Activated naive CD4-positive, alpha-beta T cell treated with anti-CD3 and anti-CD28 coated beads for 36 hours (primary cell): ENCODE results near the gene NAALADL1. TPM values are rescaled to one million over a fixed set of nuclear protein-coding genes. Genes with fewer than 3 reads are reported as not detected.

ENCODE experiments used
- CTCF ChIA-PET: fragments of 350-600 bp; sonication (Branson Sonifier 250); formaldehyde crosslinking; loops from one replicate; lab custom pipeline; 2021; ENCODE audit warnings: antibody characterized with exemption; lab: Charles Lee
- DNase-seq: peaks from one replicate; pipeline ENCODE4 v3.0.0-alpha.2; 2020
- H3K27ac Mint-ChIP-seq: one replicate; pipeline ENCODE4 v1.8.0; 2021; ENCODE audit warnings: mild to moderate bottlenecking, mixed read lengths
- H3K27me3 Mint-ChIP-seq: one replicate; pipeline ENCODE4 v1.8.0; 2021; ENCODE audit warnings: low read depth, mixed read lengths
- H3K36me3 Mint-ChIP-seq: one replicate; pipeline ENCODE4 v1.8.0; 2021; ENCODE audit warnings: low read depth, mixed read lengths
- H3K4me1 Mint-ChIP-seq: one replicate; pipeline ENCODE4 v1.8.0; 2021; ENCODE audit warnings: low read depth, mixed read lengths
- H3K4me3 Mint-ChIP-seq: one replicate; pipeline ENCODE4 v1.8.0; 2021; ENCODE audit warnings: mild to moderate bottlenecking, moderate library complexity, mixed read lengths
- H3K9me3 Mint-ChIP-seq: one replicate; pipeline ENCODE4 v1.8.0; 2021; ENCODE audit warnings: mixed read lengths
- intact Hi-C: fragments of 100-400 bp; cut with micrococcal nuclease; formaldehyde crosslinking; loops from one replicate; pipeline ENCODE4 v1.15.1; 2023
- microRNA-seq: library from miRNA; unstranded; fragments of <30 nt; microRNA quantifications from one replicate; pipeline ENCODE4 v1.2.0, GENCODE V29; 2022; ENCODE audit warnings: borderline microRNAs expressed, borderline replicate concordance
- total RNA-seq, 2 experiments: library from RNA; stranded (reverse); gene quantifications; one replicate each; pipeline ENCODE4 v1.2.3, GENCODE V29; 2021

Gene NAALADL1
- total RNA-seq, 2 experiments from 2014 or later: 8.5 to 10.2 TPM

- H3K27me3 Mint-ChIP-seq: no peaks in the 10 kb centered on the region
- intact Hi-C loops: no loop called here
- H3K36me3 Mint-ChIP-seq: no peaks in the 10 kb centered on the region
- CTCF ChIA-PET: interaction anchor here (1.2 to 1.4 kb wide), 2 partner anchors 10 to 11 kb away, joined by 4 to 6 read pairs; partner anchors contain the start of gene ARL2
- no peak overlapping the region for H3K4me3 Mint-ChIP-seq
- H3K9me3 Mint-ChIP-seq: no peaks in the 10 kb centered on the region
- H3K4me1 Mint-ChIP-seq: peaks cover 5% of the 10 kb centered on the region
- no peak overlapping the region for H3K27ac Mint-ChIP-seq
- DNase-seq: no peak
These were observed 55.1 kb downstream of the NAALADL1 start for GRCh38 chr11:65003282-65003681.

- CTCF ChIA-PET: interaction anchor here (1.2 kb wide), 1 partner anchor 12 kb away, joined by 6 read pairs; the partner anchor contains the start of gene ARL2
These were observed 55.6 kb downstream of the NAALADL1 start for GRCh38 chr11:65002706-65003105.

GRCh38 chr11:64999478-64999877 lies 58.9 kb downstream of the NAALADL1 start:
- CTCF ChIA-PET: interaction anchor here (2.5 kb wide), 1 partner anchor 13 kb away, joined by 9 read pairs; no protein-coding TSS in a partner anchor
- Mint-ChIP-seq H3K9me3 (no peaks in the 10 kb centered on the region), H3K27ac (no peak overlapping the region), H3K27me3 (no peaks in the 10 kb centered on the region), H3K4me3 (no peak overlapping the region), H3K4me1 (peaks cover 7% of the 10 kb centered on the region), H3K36me3 (no peaks in the 10 kb centered on the region)
- no peak for DNase-seq
- intact Hi-C loops: no loop called here

More at GRCh38 chr11:65002706-65003105, 55.6 kb downstream of the NAALADL1 start:
- Mint-ChIP-seq H3K4me3 (no peak overlapping the region), H3K27me3 (no peaks in the 10 kb centered on the region), H3K36me3 (no peaks in the 10 kb centered on the region), H3K9me3 (no peaks in the 10 kb centered on the region), H3K4me1 (peaks cover 7% of the 10 kb centered on the region), H3K27ac (no peak overlapping the region)
- intact Hi-C loops: no loop called here
- no peak for DNase-seq

- H3K4me1 Mint-ChIP-seq: peaks cover 7% of the 10 kb centered on the region
- DNase-seq: no peak
- no peak overlapping the region for H3K27ac Mint-ChIP-seq
- CTCF ChIA-PET: interaction anchor here (1.1 to 2.5 kb wide), 3 partner anchors 14 to 150 kb away, joined by 3 to 9 read pairs (median 3); partner anchors contain the start of gene MAJIN
- H3K27me3 Mint-ChIP-seq: no peaks in the 10 kb centered on the region
- H3K9me3 Mint-ChIP-seq: no peaks in the 10 kb centered on the region
- no peaks in the 10 kb centered on the region for H3K36me3 Mint-ChIP-seq
- intact Hi-C loops: no loop called here
- no peak overlapping the region for H3K4me3 Mint-ChIP-seq
These were observed 59.5 kb downstream of the NAALADL1 start for GRCh38 chr11:64998690-64999431.

- Mint-ChIP-seq H3K36me3 (no peaks in the 10 kb centered on the region), H3K4me3 (no peak overlapping the region), H3K9me3 (no peaks in the 10 kb centered on the region), H3K27ac (no peak overlapping the region), H3K4me1 (peaks cover 7% of the 10 kb centered on the region), H3K27me3 (no peaks in the 10 kb centered on the region)
- no peak for DNase-seq
- CTCF ChIA-PET: interaction anchor here (1.1 to 2.5 kb wide), 3 partner anchors 15 to 149 kb away, joined by 3 to 9 read pairs (median 3); partner anchors contain the start of gene MAJIN
- intact Hi-C loops: no loop called here
These were observed 60.2 kb downstream of the NAALADL1 start for GRCh38 chr11:64998141-64998540.

- Mint-ChIP-seq H3K4me3 (no peak within 1 kb of the TSS), H3K36me3 (no peaks in the 10 kb centered on the region), H3K9me3 (no peaks in the 10 kb centered on the region), H3K27ac (no peak within 1 kb of the TSS), H3K27me3 (no peaks in the 10 kb centered on the region), H3K4me1 (peaks cover 7% of the 10 kb centered on the region)
- intact Hi-C loops: no loop called here
- DNase-seq: no peak
- CTCF ChIA-PET: interaction anchor here (0.8 to 2.5 kb wide), 4 partner anchors 9 to 16 kb away, joined by 3 to 9 read pairs (median 4); no protein-coding TSS in a partner anchor
These were observed 61.5 kb downstream of the NAALADL1 start, which contains the start of gene BATF2 for GRCh38 chr11:64996710-64997380. TSS of gene BATF2 (minus strand) at chr11:64996971. CDS start at chr11:64996914, 57 bp downstream.

GRCh38 chr11:64996327-64996709 lies 62.0 kb downstream of the NAALADL1 start:
- Mint-ChIP-seq H3K27me3 (no peaks in the 10 kb centered on the region), H3K4me1 (peaks cover 7% of the 10 kb centered on the region), H3K4me3 (no peak overlapping the region), H3K36me3 (no peaks in the 10 kb centered on the region), H3K27ac (no peak overlapping the region), H3K9me3 (no peaks in the 10 kb centered on the region)
- intact Hi-C loops: no loop called here
- CTCF ChIA-PET: interaction anchor here (0.8 to 1.2 kb wide), 3 partner anchors 9 to 15 kb away, joined by 3 to 4 read pairs (median 3); no protein-coding TSS in a partner anchor
- no peak for DNase-seq

Small RNAs within 50 kb of the gene (microRNA-seq; reads per million reads assigned to microRNA genes)
- gene MIR6879: not detected

Other genes with a start within 250 kb of the NAALADL1 start
- gene MEN1, start 248.0 kb downstream of the NAALADL1 start, total RNA-seq: 10 to 100 TPM; 23.9 TPM
- gene CDC42BPG, start 213.9 kb downstream of the NAALADL1 start, total RNA-seq: under 1 TPM; 0.32 to 0.41 TPM
- 100 to 1,000 TPM; 124 to 132 TPM for gene EHD1, start 179.9 kb downstream of the NAALADL1 start, total RNA-seq
- 10 to 100 TPM; 15.1 to 16.3 TPM for gene ATG2A, start 141.3 kb downstream of the NAALADL1 start, total RNA-seq
- 1 to 10 TPM; 3.3 to 4.6 TPM for gene PPP2R5B, start 133.9 kb downstream of the NAALADL1 start, total RNA-seq
- gene GPHA2, start 122.7 kb downstream of the NAALADL1 start, total RNA-seq: not detected
- gene MAJIN, start 86.4 kb downstream of the NAALADL1 start, total RNA-seq: under 1 TPM; 0.29 to 0.37 TPM
- gene BATF2, start 61.6 kb downstream of the NAALADL1 start, total RNA-seq: not detected
- gene ARL2, start 44.4 kb downstream of the NAALADL1 start, total RNA-seq: 100 to 1,000 TPM; 134 to 135 TPM
- gene SNX15, start 31.1 kb downstream of the NAALADL1 start, total RNA-seq: 1 to 10 TPM; 8.9 to 9.4 TPM
- gene SAC3D1, start 17.3 kb downstream of the NAALADL1 start, total RNA-seq: 10 to 100 TPM; 19.2 to 20.3 TPM
- 100 to 1,000 TPM; 169 to 174 TPM for gene CDCA5, start 25.5 kb upstream of the NAALADL1 start, total RNA-seq
- gene ZFPL1, start 25.7 kb upstream of the NAALADL1 start, total RNA-seq: 10 to 100 TPM; 24.2 to 25.6 TPM
- gene VPS51, start 37.7 kb upstream of the NAALADL1 start, total RNA-seq: 10 to 100 TPM; 90.8 to 96.0 TPM
- 10 to 100 TPM; 10.9 to 11.9 TPM for gene TM7SF2, start 53.3 kb upstream of the NAALADL1 start, total RNA-seq
- gene ZNHIT2, start 59.1 kb upstream of the NAALADL1 start, total RNA-seq: 1 to 10 TPM; 5.6 to 6.1 TPM
- gene FAU, start 63.6 kb upstream of the NAALADL1 start, total RNA-seq: 1,000 to 10,000 TPM; 1,272 to 1,294 TPM
- 10 to 100 TPM; 49.3 to 51.6 TPM for gene MRPL49, start 63.8 kb upstream of the NAALADL1 start, total RNA-seq
- gene SYVN1, start 76.0 kb upstream of the NAALADL1 start, total RNA-seq: 10 to 100 TPM; 19.0 to 19.2 TPM
- not detected for gene SPDYC, start 111.7 kb upstream of the NAALADL1 start, total RNA-seq
- 10 to 100 TPM; 68.5 to 73.5 TPM for gene CAPN1, start 123.4 kb upstream of the NAALADL1 start, total RNA-seq
- 10 to 100 TPM; 65.1 to 67.0 TPM for gene POLA2, start 203.4 kb upstream of the NAALADL1 start, total RNA-seq